HepG2 (cell line): Measurements from ENCODE around the gene ATRIP. TPM values are rescaled to one million over a fixed set of nuclear protein-coding genes. Genes with fewer than 3 reads are reported as not detected.

ENCODE experiments used
- AKNA ChIP-seq: sonication (generic); formaldehyde crosslinking; IDR thresholded peaks from 2 replicates; pipeline ENCODE4 v1.4.0; 2020; ENCODE audit warnings: missing genetic modification reagents, borderline replicate concordance
- ATF6 ChIP-seq: sonication (generic); formaldehyde crosslinking; conservative IDR thresholded peaks from 2 replicates; pipeline ENCODE4 v1.4.0; 2020; ENCODE audit warnings: missing genetic modification reagents
- BORCS8-MEF2B ChIP-seq: sonication (generic); formaldehyde crosslinking; IDR thresholded peaks from 2 replicates; pipeline ENCODE4 v1.8.0; 2022; ENCODE audit warnings: mild to moderate bottlenecking, missing genetic modification reagents
- FOSL1 ChIP-seq: sonication (generic); formaldehyde crosslinking; IDR thresholded peaks from 2 replicates; pipeline ENCODE4 v1.9.0; 2021; ENCODE audit warnings: missing genetic modification reagents, borderline replicate concordance
- FOXM1 ChIP-seq: sonication (generic); formaldehyde crosslinking; IDR thresholded peaks from 2 replicates; pipeline ENCODE4 v1.5.0; 2020; ENCODE audit warnings: missing genetic modification reagents
- GTF3A ChIP-seq: sonication (generic); formaldehyde crosslinking; conservative IDR thresholded peaks from 2 replicates; pipeline ENCODE4 v1.4.0; 2020; ENCODE audit warnings: mild to moderate bottlenecking, missing genetic modification reagents
- LRRFIP1 ChIP-seq: sonication (generic); formaldehyde crosslinking; conservative IDR thresholded peaks from 2 replicates; pipeline ENCODE4 v1.4.0; 2020; ENCODE audit warnings: missing genetic modification reagents
- PRDM15 ChIP-seq: sonication (generic); formaldehyde crosslinking; IDR thresholded peaks from 2 replicates; pipeline ENCODE4 v1.4.0; 2020; ENCODE audit warnings: missing genetic modification reagents
- SALL2 ChIP-seq: sonication (generic); formaldehyde crosslinking; IDR thresholded peaks from 2 replicates; pipeline ENCODE4 v1.8.1; 2023; ENCODE audit warnings: mild to moderate bottlenecking, missing genetic modification reagents, inconsistent platforms
- TFE3 ChIP-seq: IDR thresholded peaks from 2 replicates; pipeline ENCODE4 v1.6.1; 2016
- ZBTB1 ChIP-seq: sonication (generic); formaldehyde crosslinking; IDR thresholded peaks from 2 replicates; pipeline ENCODE4 v1.4.0; 2020; ENCODE audit warnings: missing genetic modification reagents, borderline replicate concordance
- ZNF12 ChIP-seq: sonication (generic); formaldehyde crosslinking; IDR thresholded peaks from 2 replicates; pipeline ENCODE4 v1.5.0; 2020; ENCODE audit warnings: missing genetic modification reagents
- ZNF121 ChIP-seq: sonication (generic); formaldehyde crosslinking; IDR thresholded peaks from 2 replicates; pipeline ENCODE4 v1.5.0; 2020; ENCODE audit warnings: mild to moderate bottlenecking, missing genetic modification reagents
- ZNF468 ChIP-seq: sonication (generic); formaldehyde crosslinking; IDR thresholded peaks from 2 replicates; pipeline ENCODE4 v1.8.0; 2022; ENCODE audit warnings: mild to moderate bottlenecking, moderate library complexity, missing genetic modification reagents
- polyA plus RNA-seq, 8 experiments: library from polyadenylated mRNA; depleted of rRNA in 3 of 8; stranded (reverse) in 7 of 8; unstranded in 1 of 8; fragments of >200 nt; fragmentation: Illumina TruSeq in 4 of 8; extraction: Trizol in 4 of 8; gene quantifications; 2 replicates each; pipeline versions ENCODE4 v1.2.1 to v1.2.3, GENCODE V29; 2011 to 2016; ENCODE audit warnings: low read depth in 4 of 8, missing spikeins in 1 of 8, mixed read lengths in 1 of 8; ENCODE audit not compliant: insufficient read depth in 1 of 8
- total RNA-seq, 5 experiments: library from RNA; depleted of rRNA; stranded (reverse); fragments of >200 nt; fragmentation: Illumina TruSeq; extraction: Trizol; gene quantifications; 2 replicates each; pipeline ENCODE4 v1.2.3, GENCODE V29; 2016; ENCODE audit warnings: low read depth in 1 of 5

The ATRIP gene
- total and polyA plus RNA-seq, 2 of the 13 experiments (the other 11 are each of a cell fraction or from before 2014, with no cell fraction given), result 5.1 to 12.5 TPM

GRCh38 chr3:48398701-48399386 lies 47.7 kb upstream of the ATRIP start (continued):
- no peak for TF ChIP-seq AKNA (CRISPR knock-in tag)
- TF ChIP-seq ZNF12, result no peak
- no peak for TF ChIP-seq LRRFIP1 (CRISPR knock-in tag)
- no peak for TF ChIP-seq TFE3 (CRISPR knock-in tag)
- TF ChIP-seq SALL2 (CRISPR knock-in tag), result no peak
- TF ChIP-seq GTF3A (CRISPR knock-in tag), result no peak
- no peak for TF ChIP-seq ZNF468 (CRISPR knock-in tag)
- no peak for TF ChIP-seq FOSL1 (CRISPR knock-in tag)
- no peak for TF ChIP-seq PRDM15 (CRISPR knock-in tag)
- TF ChIP-seq FOXM1 (CRISPR knock-in tag), result no peak
- no peak for TF ChIP-seq ATF6 (CRISPR knock-in tag)
- no peak for TF ChIP-seq ZBTB1
- TF ChIP-seq BORCS8-MEF2B (CRISPR knock-in tag), result peak; percentile 61
- TF ChIP-seq ZNF121, result 0 out of 2 replicates have a peak, but pooled peaks have one; percentile 18
